SIG-M5 treated with dmso at 0.1 percent for 504 hours (cell line): ENCODE data around the gene MYEF2.

ENCODE experiments used
- DNase-seq: peaks from one replicate; lab custom pipeline; 2025; ENCODE audit not compliant: unreplicated experiment; lab: John Stamatoyannopoulos, UW

The MYEF2 gene

DNA sequence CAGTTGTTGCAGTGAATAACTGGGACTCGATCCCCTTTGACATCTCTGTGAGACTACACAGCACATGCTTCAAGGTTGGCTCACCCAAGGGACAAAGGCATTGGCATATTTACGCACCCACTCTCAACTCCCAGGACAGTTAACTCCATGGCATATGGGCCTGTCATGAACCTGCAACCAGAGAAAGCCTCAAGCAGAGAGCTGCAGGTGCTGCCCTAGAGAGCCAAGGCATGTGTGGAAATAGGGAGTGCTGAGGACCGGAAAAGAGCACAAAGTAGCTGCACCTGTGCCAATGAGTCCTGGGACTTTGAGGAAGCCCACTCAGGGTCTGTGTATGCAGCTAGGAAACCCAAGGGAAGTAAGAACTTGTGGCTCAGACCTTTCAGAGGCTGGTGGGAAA is 90.3 kb downstream of the MYEF2 start:
- DNase-seq: no peak

DNA sequence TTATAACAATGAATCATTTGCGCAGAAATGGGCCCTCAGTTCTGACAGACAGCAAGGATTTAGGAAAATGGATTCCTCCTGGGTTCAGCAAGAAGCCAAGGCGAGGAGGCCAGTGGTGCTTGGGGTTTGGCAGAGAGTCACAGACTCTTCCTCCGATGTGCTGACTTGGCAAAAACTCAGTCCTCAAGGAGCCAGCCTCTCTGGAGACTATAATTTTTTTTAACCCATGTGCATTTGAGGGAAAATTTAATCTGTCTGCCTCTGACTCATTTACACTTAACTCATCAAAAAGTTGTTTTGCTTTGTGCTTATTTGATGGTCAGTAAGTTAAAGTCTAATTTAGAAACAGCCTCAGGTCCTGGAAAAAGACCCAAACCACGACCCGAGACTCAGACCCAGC is 91.5 kb downstream of the MYEF2 start:
- no peak for DNase-seq

DNA sequence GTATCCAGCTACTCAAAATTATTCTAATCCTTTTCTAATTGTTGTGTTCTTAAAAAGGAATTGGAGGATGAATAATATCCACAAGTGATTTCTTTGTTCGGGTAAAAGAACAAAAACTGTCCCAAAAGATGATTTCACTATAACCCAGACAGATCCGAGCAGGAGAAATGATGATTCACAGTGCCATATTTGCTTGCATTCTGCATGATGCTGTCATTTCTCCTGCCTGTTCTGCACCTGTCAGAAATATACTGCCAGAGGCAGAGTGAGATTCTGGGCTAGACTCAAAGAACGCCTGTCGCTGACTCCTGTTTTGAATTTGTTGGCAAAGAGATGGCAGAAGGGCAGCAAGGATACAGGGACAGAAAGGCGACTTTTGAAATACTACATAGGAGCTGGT is 92.0 kb downstream of the MYEF2 start:
- no peak for DNase-seq

DNA sequence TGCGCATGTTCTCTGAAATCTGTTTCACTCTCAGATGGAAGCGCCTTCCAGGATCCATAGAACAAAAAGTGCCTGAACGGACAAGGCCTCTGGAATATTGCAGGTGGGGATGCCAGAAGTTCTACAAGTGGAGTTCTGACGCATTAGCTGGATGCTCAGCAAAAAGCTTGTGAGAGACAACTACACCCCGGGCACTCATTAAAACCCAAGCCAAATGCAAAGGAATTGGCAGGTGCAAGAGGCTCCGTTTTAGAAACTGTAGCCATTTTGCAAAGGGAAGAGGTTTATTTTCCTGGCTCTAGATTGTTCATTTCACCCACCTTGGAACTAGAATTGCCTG is 92.5 kb downstream of the MYEF2 start:
- DNase-seq: no peak

DNA sequence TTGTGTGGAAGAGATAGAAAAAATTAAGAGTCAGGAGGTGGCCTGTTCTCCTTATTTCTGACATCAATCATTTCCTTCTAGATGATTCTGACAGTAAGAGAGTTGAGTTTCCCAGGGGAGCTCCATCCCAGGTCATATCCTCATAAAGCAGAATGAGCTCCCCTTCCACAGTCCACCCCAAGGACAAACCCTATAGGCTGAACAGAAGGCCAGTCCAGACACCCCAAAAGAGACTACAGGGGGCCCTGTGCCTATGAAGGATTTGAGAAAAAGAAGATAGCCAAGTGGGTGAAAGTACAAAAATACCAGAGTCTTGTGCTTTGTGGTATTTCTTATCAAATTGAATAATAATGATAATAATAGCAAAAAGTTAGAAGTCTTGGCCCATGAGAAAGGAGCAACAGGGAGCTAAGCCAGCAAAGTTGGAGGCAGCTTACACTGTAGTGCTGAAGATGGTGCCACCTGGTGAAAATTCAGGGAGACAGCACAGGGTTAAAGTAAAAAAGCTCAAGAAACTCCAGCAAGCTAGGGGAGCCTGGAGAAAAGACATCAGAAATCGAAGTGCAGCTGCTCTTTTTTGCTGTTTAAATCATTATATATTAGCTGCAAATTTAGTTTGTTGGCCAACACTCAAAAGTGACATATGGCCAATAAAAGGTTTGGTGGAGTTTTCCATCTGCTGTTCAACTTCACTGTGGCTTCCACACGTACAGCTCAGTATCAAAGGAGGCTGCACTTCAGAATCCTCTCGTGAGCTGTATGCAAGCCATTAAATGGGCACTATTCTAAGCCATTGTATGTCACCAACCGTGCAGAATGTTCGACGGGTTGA is 93.1 kb downstream of the MYEF2 start:
- DNase-seq: peak; percentile 4
